ENCODE measurements around the gene SLC22A23. TPM values are rescaled to one million over a fixed set of nuclear protein-coding genes. Genes with fewer than 3 reads are reported as not detected.
"Not testable (repeated sequence)": the region's sequence is repeated elsewhere in the genome, so short reads cannot be mapped to it uniquely, and the experiment has no call there.

SLC22A23 gene
- total RNA-seq, 1 experiment from 2014 or later = 6.8 TPM

DNA sequence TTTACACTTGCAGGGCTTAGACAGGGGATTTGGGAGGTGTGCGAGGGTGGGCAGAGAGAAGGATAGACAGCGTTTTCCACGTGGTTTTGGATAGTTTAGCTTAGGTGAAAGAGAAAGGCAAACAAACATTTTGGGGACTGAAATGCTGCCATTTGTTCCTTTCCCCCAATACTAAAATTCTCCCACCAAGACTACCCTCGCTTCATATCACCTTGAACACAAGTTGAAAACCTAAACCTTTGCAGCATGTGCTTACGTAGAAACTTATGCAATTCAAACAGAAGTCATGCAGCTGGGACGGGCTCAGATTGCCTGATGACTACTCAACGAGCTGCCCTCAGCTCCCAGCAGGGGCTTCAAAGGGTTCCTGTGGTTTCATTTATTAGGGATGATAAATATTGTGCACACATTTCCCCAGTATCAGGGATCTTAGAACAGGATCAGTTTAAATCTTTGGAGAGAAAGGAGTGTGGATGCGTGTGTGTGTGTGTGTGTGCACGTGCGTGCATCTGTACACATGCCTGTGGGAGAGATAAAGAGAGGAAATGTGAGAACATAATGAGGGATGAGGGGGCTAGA, 77.3 kb downstream of the SLC22A23 start:
- no CpG with 5 or more reads among the region's 10 CpGs for WGBS (ENCODE audit: extremely low coverage, insufficient read length, low lambda C conversion rate)
- no peak overlapping the region for H3K4ac ChIP-seq (ENCODE audit: low read depth, low read length)
- no peaks in the 10 kb centered on the region for H3K23me2 ChIP-seq (ENCODE audit: insufficient read length, low read depth, low read length, poor library complexity, severe bottlenecking)
- Mint-ChIP-seq H3K4me1 (peaks cover 16 to 19% of the 10 kb centered on the region in 2 experiments; a peak in 3 of 4 replicates), H3K27me3 (ENCODE audit: low read depth) (no peaks in the 10 kb centered on the region), H3K36me3 (ENCODE audit: insufficient read depth in 1 of 3, low read depth in 3 of 3) (peaks cover 0 to 2% (median 0%) of the 10 kb centered on the region in 3 experiments; a peak in 2 of 7 replicates), H3K27ac (peak overlapping the region in 1 of 3 experiments; percentile 20; a peak in 2 of 7 replicates), H3K9me3 (no peaks in the 10 kb centered on the region), H3K4me3 (no peak overlapping the region)
- no peak overlapping the region for H3K56ac ChIP-seq (ENCODE audit: insufficient read length, low read depth, low read length)
- no peaks in the 10 kb centered on the region for H3K4me1 ChIP-seq (ENCODE audit: insufficient read depth, low read length)
- TF ChIP-seq, protein P1, sequence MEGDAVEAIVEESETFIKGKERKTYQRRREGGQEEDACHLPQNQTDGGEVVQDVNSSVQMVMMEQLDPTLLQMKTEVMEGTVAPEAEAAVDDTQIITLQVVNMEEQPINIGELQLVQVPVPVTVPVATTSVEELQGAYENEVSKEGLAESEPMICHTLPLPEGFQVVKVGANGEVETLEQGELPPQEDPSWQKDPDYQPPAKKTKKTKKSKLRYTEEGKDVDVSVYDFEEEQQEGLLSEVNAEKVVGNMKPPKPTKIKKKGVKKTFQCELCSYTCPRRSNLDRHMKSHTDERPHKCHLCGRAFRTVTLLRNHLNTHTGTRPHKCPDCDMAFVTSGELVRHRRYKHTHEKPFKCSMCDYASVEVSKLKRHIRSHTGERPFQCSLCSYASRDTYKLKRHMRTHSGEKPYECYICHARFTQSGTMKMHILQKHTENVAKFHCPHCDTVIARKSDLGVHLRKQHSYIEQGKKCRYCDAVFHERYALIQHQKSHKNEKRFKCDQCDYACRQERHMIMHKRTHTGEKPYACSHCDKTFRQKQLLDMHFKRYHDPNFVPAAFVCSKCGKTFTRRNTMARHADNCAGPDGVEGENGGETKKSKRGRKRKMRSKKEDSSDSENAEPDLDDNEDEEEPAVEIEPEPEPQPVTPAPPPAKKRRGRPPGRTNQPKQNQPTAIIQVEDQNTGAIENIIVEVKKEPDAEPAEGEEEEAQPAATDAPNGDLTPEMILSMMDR (conservative IDR thresholded peaks at IDR 0.05) = no peak
- no peak overlapping the region for H3K4me2 ChIP-seq (ENCODE audit: insufficient read depth, insufficient read length, low read length)
- H3K9me3 ChIP-seq (ENCODE audit: control insufficient read depth, low read depth, low read length) = no peaks in the 10 kb centered on the region
- H2AFZ ChIP-seq (ENCODE audit: low read length) = no peak overlapping the region
- H3K23ac ChIP-seq (ENCODE audit: insufficient read length, low read depth, low read length) = no peak overlapping the region
- no peak overlapping the region for H4K8ac ChIP-seq (replicated peaks; ENCODE audit: insufficient read length, low read depth, low read length)
- no peak overlapping the region for H2BK12ac ChIP-seq (ENCODE audit: insufficient read length, low read depth, low read length)
- H3K79me2 ChIP-seq (ENCODE audit: insufficient read depth, low read length) = no peaks in the 10 kb centered on the region
- H3K27ac ChIP-seq (ENCODE audit: insufficient read length, low read depth, low read length) = no peak overlapping the region
- no peak overlapping the region for H2BK5ac ChIP-seq (ENCODE audit: insufficient read length, low read length)
- no peak for DNase-seq
- no peak overlapping the region for H2BK20ac ChIP-seq (ENCODE audit: low read depth, low read length, poor library complexity, severe bottlenecking)
- no peak overlapping the region for H3K18ac ChIP-seq (ENCODE audit: insufficient read length, low read depth, low read length)
- no peak overlapping the region for H2BK15ac ChIP-seq (ENCODE audit: low read depth, low read length)
- no peak overlapping the region for H2AK5ac ChIP-seq (ENCODE audit: insufficient read length, low read length)
- H4K5ac ChIP-seq (ENCODE audit: insufficient read length, low read depth, low read length) = no peak overlapping the region
- no peak overlapping the region for H3K9ac ChIP-seq (ENCODE audit: extremely low read depth, insufficient read length, low read length)
- H3K14ac ChIP-seq (ENCODE audit: insufficient read depth, low read length) = no peak overlapping the region
- no peak overlapping the region for H2BK120ac ChIP-seq (ENCODE audit: low read depth, low read length, poor library complexity, severe bottlenecking)
- H3K79me1 ChIP-seq (ENCODE audit: insufficient read depth, low read depth, low read length, poor library complexity, severe bottlenecking) = no peaks in the 10 kb centered on the region
- H3K27me3 ChIP-seq (ENCODE audit: insufficient read depth, low read length) = no peaks in the 10 kb centered on the region
- H3T11ph ChIP-seq (ENCODE audit: low read length) = no peak overlapping the region
- H4K91ac ChIP-seq (ENCODE audit: insufficient read length, low read depth, low read length) = no peak overlapping the region
- no peaks in the 10 kb centered on the region for H4K20me1 ChIP-seq (ENCODE audit: control insufficient read depth, insufficient read depth, insufficient read length)

DNA sequence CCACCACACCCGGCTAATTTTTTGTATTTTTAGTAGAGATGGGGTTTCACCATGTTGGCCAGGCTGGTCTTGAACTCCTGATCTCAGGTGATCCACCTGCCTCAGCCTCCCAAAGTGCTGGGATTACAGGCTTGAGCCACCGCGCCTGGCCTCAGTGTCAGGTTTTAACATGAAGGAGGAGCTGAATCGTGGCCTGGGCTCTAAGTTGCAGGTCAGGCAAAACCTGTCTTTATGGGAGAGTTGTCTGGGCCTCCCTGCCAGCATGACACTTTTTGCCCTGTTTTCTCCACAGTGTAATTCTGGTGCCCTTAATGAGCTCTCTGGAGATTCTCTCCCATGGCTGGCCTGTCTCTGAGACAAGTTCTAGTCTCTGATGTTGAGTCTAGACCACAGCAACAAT, 78.0 kb downstream of the SLC22A23 start:
- not testable (repeated sequence) for H3K4ac ChIP-seq (ENCODE audit: low read depth, low read length); H3K9me3 ChIP-seq (ENCODE audit: control insufficient read depth, low read depth, low read length); H3K56ac ChIP-seq (ENCODE audit: insufficient read length, low read depth, low read length); H3K36me3 Mint-ChIP-seq (ENCODE audit: insufficient read depth in 1 of 3, low read depth in 3 of 3); H3K79me1 ChIP-seq (ENCODE audit: insufficient read depth, low read depth, low read length, poor library complexity, severe bottlenecking); H3K18ac ChIP-seq (ENCODE audit: insufficient read length, low read depth, low read length); H3K23ac ChIP-seq (ENCODE audit: insufficient read length, low read depth, low read length); H3K4me1 ChIP-seq (ENCODE audit: insufficient read depth, low read length); H4K91ac ChIP-seq (ENCODE audit: insufficient read length, low read depth, low read length); H3K9me3 Mint-ChIP-seq; H2AFZ ChIP-seq (ENCODE audit: low read length); H4K5ac ChIP-seq (ENCODE audit: insufficient read length, low read depth, low read length); H3K23me2 ChIP-seq (ENCODE audit: insufficient read length, low read depth, low read length, poor library complexity, severe bottlenecking); H3K14ac ChIP-seq (ENCODE audit: insufficient read depth, low read length); H4K20me1 ChIP-seq (ENCODE audit: control insufficient read depth, insufficient read depth, insufficient read length); H2BK12ac ChIP-seq (ENCODE audit: insufficient read length, low read depth, low read length); H3K4me3 Mint-ChIP-seq; H2AK5ac ChIP-seq (ENCODE audit: insufficient read length, low read length); H2BK20ac ChIP-seq (ENCODE audit: low read depth, low read length, poor library complexity, severe bottlenecking); H3T11ph ChIP-seq (ENCODE audit: low read length); H3K79me2 ChIP-seq (ENCODE audit: insufficient read depth, low read length); H4K8ac ChIP-seq (replicated peaks; ENCODE audit: insufficient read length, low read depth, low read length); H3K27me3 Mint-ChIP-seq (ENCODE audit: low read depth); H3K27ac Mint-ChIP-seq; DNase-seq; H3K4me2 ChIP-seq (ENCODE audit: insufficient read depth, insufficient read length, low read length); H2BK120ac ChIP-seq (ENCODE audit: low read depth, low read length, poor library complexity, severe bottlenecking); H3K27ac ChIP-seq (ENCODE audit: insufficient read length, low read depth, low read length); H2BK5ac ChIP-seq (ENCODE audit: insufficient read length, low read length); H3K9ac ChIP-seq (ENCODE audit: extremely low read depth, insufficient read length, low read length); H2BK15ac ChIP-seq (ENCODE audit: low read depth, low read length); H3K27me3 ChIP-seq (ENCODE audit: insufficient read depth, low read length)
- no CpG with 5 or more reads among the region's 4 CpGs for WGBS (ENCODE audit: extremely low coverage, insufficient read length, low lambda C conversion rate)
- H3K4me1 Mint-ChIP-seq = peaks cover 16 to 19% of the 10 kb centered on the region in 2 experiments; a peak in 3 of 4 replicates
